Activated CD8-positive, alpha-beta memory T cell treated with anti-CD3 and anti-CD28 coated beads, Interleukin-2, amount 50 U/mL, for 1 hour (primary cell): ENCODE measurements around the gene CCDC71L.

Experiments used
- DNase-seq: peaks from one replicate; pipeline ENCODE4 v3.0.0-alpha.2; 2020; ENCODE audit errors: extremely low read depth

Gene CCDC71L

GRCh38 chr7:106625678-106626301, 35.2 kb downstream of the CCDC71L start:
- DNase-seq = no peak

GRCh38 chr7:106623853-106624252, 37.1 kb downstream of the CCDC71L start:
- no peak for DNase-seq

GRCh38 chr7:106623315-106623660, 37.7 kb downstream of the CCDC71L start:
- no peak for DNase-seq

- no peak for DNase-seq
Measured at GRCh38 chr7:106622654-106623314, 38.2 kb downstream of the CCDC71L start.

GRCh38 chr7:106621393-106622132, 39.4 kb downstream of the CCDC71L start:
- no peak for DNase-seq

GRCh38 chr7:106620676-106621075, 40.3 kb downstream of the CCDC71L start:
- DNase-seq = no peak

GRCh38 chr7:106620034-106620433, 40.9 kb downstream of the CCDC71L start:
- no peak for DNase-seq

GRCh38 chr7:106619213-106619612, 41.7 kb downstream of the CCDC71L start:
- DNase-seq = no peak

- no peak for DNase-seq
Measured at GRCh38 chr7:106618480-106618879, 42.5 kb downstream of the CCDC71L start.

- DNase-seq = no peak
Measured at GRCh38 chr7:106617860-106618259, 43.1 kb downstream of the CCDC71L start.

- DNase-seq = no peak
Measured at GRCh38 chr7:106616708-106617051, 44.3 kb downstream of the CCDC71L start.

GRCh38 chr7:106615808-106616707, 44.9 kb downstream of the CCDC71L start:
- no peak for DNase-seq

- DNase-seq = no peak
Measured at GRCh38 chr7:106614751-106615150, 46.2 kb downstream of the CCDC71L start.

- DNase-seq = no peak
Measured at GRCh38 chr7:106613848-106614560, 47.0 kb downstream of the CCDC71L start.

GRCh38 chr7:106613279-106613678, 47.7 kb downstream of the CCDC71L start:
- DNase-seq = no peak

- DNase-seq = no peak
Measured at GRCh38 chr7:106612432-106612831, 48.5 kb downstream of the CCDC71L start.

GRCh38 chr7:106611911-106612310, 49.0 kb downstream of the CCDC71L start:
- DNase-seq = no peak

GRCh38 chr7:106610996-106611886, 49.7 kb downstream of the CCDC71L start:
- DNase-seq = no peak

GRCh38 chr7:106609416-106609815, 51.5 kb downstream of the CCDC71L start:
- no peak for DNase-seq

GRCh38 chr7:106608661-106609060, 52.3 kb downstream of the CCDC71L start:
- DNase-seq = no peak
